A549 treated with CORT108297 at 1 μM for 4 hours (cell line): ENCODE results near the gene SCGB1D2. TPM values are rescaled to one million over a fixed set of nuclear protein-coding genes. Genes with fewer than 3 reads are reported as not detected.

ENCODE experiments used
- total RNA-seq: library from RNA; stranded (reverse); fragments of 200-300 nt; extraction: Qiagen RNA extraction; gene quantifications from 5 replicates; pipeline ENCODE4 v1.2.3, GENCODE V29; 2022

Gene SCGB1D2
- 0.30 TPM in 1 of 5 replicates, not detected in the others for total RNA-seq

GRCh38 chr11:62242021-62242420, at the start of gene SCGB1D2:
SCGB1D2 (plus strand) TSS chr11:62242239; CDS start chr11:62242308, 69 bp downstream.

GRCh38 chr11:62269654-62270278, 27.7 kb downstream of the SCGB1D2 start, which contains the start of gene SCGB2A2:
SCGB2A2 (plus strand) TSS chr11:62270158; CDS start chr11:62270217, 59 bp downstream.

Other genes with a start within 250 kb of the SCGB1D2 start
- gene INCENP, start 118.2 kb upstream of the SCGB1D2 start, total RNA-seq = 47.3 to 59.1 TPM (median 54.2 TPM) in 5 replicates
- gene SCGB1D1, start 52.0 kb upstream of the SCGB1D2 start, total RNA-seq = not detected in 5 replicates
- gene SCGB2A1, start 33.6 kb upstream of the SCGB1D2 start, total RNA-seq = not detected in 5 replicates
- gene SCGB2A2, start 27.9 kb downstream of the SCGB1D2 start, total RNA-seq = not detected in 5 replicates
- gene SCGB1D4, start 56.8 kb downstream of the SCGB1D2 start, total RNA-seq = not detected in 5 replicates
- gene ASRGL1, start 95.2 kb downstream of the SCGB1D2 start, total RNA-seq = 10.1 to 13.9 TPM (median 13.0 TPM) in 5 replicates
- gene SCGB1A1, start 176.8 kb downstream of the SCGB1D2 start, total RNA-seq = 0.23 to 0.45 TPM in 2 of 5 replicates, not detected in the others